Measurements from ENCODE around the gene IRGC. TPM values are rescaled to one million over a fixed set of nuclear protein-coding genes. Genes with fewer than 3 reads are reported as not detected.

Gene IRGC
- total and polyA plus RNA-seq, 2 of the 4 experiments (the other 2 are of a cell fraction): not detected

DNA sequence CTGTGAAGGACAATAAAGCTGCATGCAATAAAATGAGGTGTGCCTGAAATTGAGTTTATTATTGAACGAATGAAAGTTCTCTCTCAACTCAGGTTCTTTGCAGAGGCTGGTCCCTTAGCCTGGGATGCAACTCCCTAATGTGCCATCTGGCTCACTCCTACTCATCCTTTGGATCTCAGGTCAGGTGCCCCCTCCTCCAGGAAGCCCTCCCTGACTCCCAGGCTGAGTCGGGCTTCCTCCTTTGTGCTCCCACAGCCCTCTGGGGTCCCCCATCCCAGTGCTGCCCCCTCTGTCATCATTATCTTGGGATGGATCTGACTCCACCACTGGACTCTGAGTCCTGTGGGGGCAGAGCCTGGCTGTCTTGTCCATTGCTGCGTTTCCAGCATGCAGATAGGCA lies 2.7 kb upstream of the IRGC start:
- Histone ChIP-seq H3K23ac (ENCODE audit: low read depth, low read length) (no peak overlapping the region), H4K8ac (ENCODE audit: low read depth in 2 of 2, low read length in 2 of 2) (no peak overlapping the region), H3K18ac (ENCODE audit: low read depth, low read length) (no peak overlapping the region), H3K4ac (ENCODE audit: low read depth, low read length) (no peak overlapping the region), H3K56ac (ENCODE audit: extremely low read depth, insufficient read depth, low read length) (no peak overlapping the region), H3K27me3 (ENCODE audit: control insufficient read depth, insufficient read depth, low read length) (no peaks in the 10 kb centered on the region; the same call in 1 of the 2 replicates), H2AK5ac (ENCODE audit: low read depth, low read length) (no peak overlapping the region), H3K4me3 (ENCODE audit: insufficient read depth, low read depth, low read length) (no peak overlapping the region), H4K91ac (ENCODE audit: insufficient read depth, low read depth, low read length) (no peak overlapping the region), H4K5ac (ENCODE audit: low read depth, low read length) (no peak overlapping the region), H3K14ac (replicated peaks; ENCODE audit: low read depth, low read length) (no peak overlapping the region), H2AK9ac (replicated peaks; ENCODE audit: low read depth, low read length, poor library complexity) (no peak overlapping the region), H3K9me1 (ENCODE audit: insufficient read depth, low read length) (no peaks in the 10 kb centered on the region), H3K79me1 (ENCODE audit: low read depth in 1 of 2, low read length in 2 of 2) (no peaks in the 10 kb centered on the region), H3K9ac (ENCODE audit: low read depth, low read length) (no peak overlapping the region), H4K20me1 (ENCODE audit: insufficient read depth, low read length) (no peaks in the 10 kb centered on the region), H2BK15ac (ENCODE audit: low read depth, low read length) (no peak overlapping the region), H2BK5ac (ENCODE audit: low read depth, low read length, poor library complexity, severe bottlenecking) (no peak overlapping the region), H3K9me3 (ENCODE audit: control insufficient read depth, insufficient read depth, low read length) (peaks cover 9% of the 10 kb centered on the region), H3K4me1 (ENCODE audit: control insufficient read depth, insufficient read depth, low read length) (no peaks in the 10 kb centered on the region), H2AFZ (replicated peaks; ENCODE audit: low read length, poor library complexity) (peak overlapping the region; percentile 43), H2BK120ac (ENCODE audit: low read depth, low read length) (no peak overlapping the region), H2BK20ac (ENCODE audit: low read depth, low read length) (no peak overlapping the region), H3K4me2 (ENCODE audit: low read depth, low read length) (no peak overlapping the region), H3K27ac (ENCODE audit: insufficient read depth, low read length) (no peak overlapping the region), H3K36me3 (ENCODE audit: control insufficient read depth, insufficient read depth, low read length) (no peaks in the 10 kb centered on the region)
- no peak for TF ChIP-seq RFX5 (IDR thresholded peaks at IDR 0.05; ENCODE audit: low read depth, low read length)
- TF ChIP-seq NFE2L2 (IDR thresholded peaks at IDR 0.05; ENCODE audit: low read depth, low read length): no peak
- TF ChIP-seq CHD1 (IDR thresholded peaks at IDR 0.05; ENCODE audit: low read depth, low read length): no peak
- no peak for TF ChIP-seq MXI1 (IDR thresholded peaks at IDR 0.05; ENCODE audit: borderline replicate concordance, low read depth, low read length)
- TF ChIP-seq MAZ (IDR thresholded peaks at IDR 0.05; ENCODE audit: borderline replicate concordance, low read depth, low read length): no peak
- no peak for TF ChIP-seq MAFK (IDR thresholded peaks at IDR 0.05; ENCODE audit: low read depth, low read length)
- TF ChIP-seq, protein P1, sequence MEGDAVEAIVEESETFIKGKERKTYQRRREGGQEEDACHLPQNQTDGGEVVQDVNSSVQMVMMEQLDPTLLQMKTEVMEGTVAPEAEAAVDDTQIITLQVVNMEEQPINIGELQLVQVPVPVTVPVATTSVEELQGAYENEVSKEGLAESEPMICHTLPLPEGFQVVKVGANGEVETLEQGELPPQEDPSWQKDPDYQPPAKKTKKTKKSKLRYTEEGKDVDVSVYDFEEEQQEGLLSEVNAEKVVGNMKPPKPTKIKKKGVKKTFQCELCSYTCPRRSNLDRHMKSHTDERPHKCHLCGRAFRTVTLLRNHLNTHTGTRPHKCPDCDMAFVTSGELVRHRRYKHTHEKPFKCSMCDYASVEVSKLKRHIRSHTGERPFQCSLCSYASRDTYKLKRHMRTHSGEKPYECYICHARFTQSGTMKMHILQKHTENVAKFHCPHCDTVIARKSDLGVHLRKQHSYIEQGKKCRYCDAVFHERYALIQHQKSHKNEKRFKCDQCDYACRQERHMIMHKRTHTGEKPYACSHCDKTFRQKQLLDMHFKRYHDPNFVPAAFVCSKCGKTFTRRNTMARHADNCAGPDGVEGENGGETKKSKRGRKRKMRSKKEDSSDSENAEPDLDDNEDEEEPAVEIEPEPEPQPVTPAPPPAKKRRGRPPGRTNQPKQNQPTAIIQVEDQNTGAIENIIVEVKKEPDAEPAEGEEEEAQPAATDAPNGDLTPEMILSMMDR (conservative IDR thresholded peaks at IDR 0.05; ENCODE audit: low read depth, low read length): no peak
- TF ChIP-seq FOS (IDR thresholded peaks at IDR 0.05; ENCODE audit: low read depth, low read length): no peak
- TF ChIP-seq POLR2A (IDR thresholded peaks at IDR 0.05; ENCODE audit: low read depth, low read length): no peak
- no peak for TF ChIP-seq BHLHE40 (IDR thresholded peaks at IDR 0.05; ENCODE audit: low read depth, low read length)
- no peak for TF ChIP-seq CEBPB (IDR thresholded peaks at IDR 0.05; ENCODE audit: low read depth, low read length)
- TF ChIP-seq, protein P2, sequence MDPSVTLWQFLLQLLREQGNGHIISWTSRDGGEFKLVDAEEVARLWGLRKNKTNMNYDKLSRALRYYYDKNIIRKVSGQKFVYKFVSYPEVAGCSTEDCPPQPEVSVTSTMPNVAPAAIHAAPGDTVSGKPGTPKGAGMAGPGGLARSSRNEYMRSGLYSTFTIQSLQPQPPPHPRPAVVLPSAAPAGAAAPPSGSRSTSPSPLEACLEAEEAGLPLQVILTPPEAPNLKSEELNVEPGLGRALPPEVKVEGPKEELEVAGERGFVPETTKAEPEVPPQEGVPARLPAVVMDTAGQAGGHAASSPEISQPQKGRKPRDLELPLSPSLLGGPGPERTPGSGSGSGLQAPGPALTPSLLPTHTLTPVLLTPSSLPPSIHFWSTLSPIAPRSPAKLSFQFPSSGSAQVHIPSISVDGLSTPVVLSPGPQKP (IDR thresholded peaks at IDR 0.05; ENCODE audit: borderline replicate concordance, low read depth, low read length): no peak
- no peak for TF ChIP-seq RAD21 (IDR thresholded peaks at IDR 0.05; ENCODE audit: low read length)
- no peak for TF ChIP-seq RCOR1 (IDR thresholded peaks at IDR 0.05; ENCODE audit: insufficient replicate concordance, low read length)
- TF ChIP-seq USF2 (IDR thresholded peaks at IDR 0.05; ENCODE audit: low read depth, low read length): no peak
- TF ChIP-seq SMC3 (IDR thresholded peaks at IDR 0.05; ENCODE audit: low read depth, low read length): no peak
- POLR2A ChIA-PET (ENCODE audit: unreplicated experiment): no interaction called here
- WGBS, 2 experiments (ENCODE audit: extremely low coverage in 2 of 2, insufficient read length in 1 of 2): 17% methylated on average over 2 of the region's 3 CpGs; no CpG with 5 or more reads in 1 of the 2 experiments
- CTCF ChIA-PET: no interaction called here
- dilution Hi-C loops (cut with HindIII; ENCODE audit: low sequenced_read_pairs, unreplicated experiment): no loop called here
- no peak for DNase-seq
- in situ Hi-C loops (cut with MboI; ENCODE audit: low sequenced_read_pairs): no loop called here
- no TSS peak for BruUV-seq (replicated peaks)
- intact Hi-C loops (cut with micrococcal nuclease): no loop called here
- no peak for ATAC-seq (ENCODE audit: low read depth)

Data from IMR-90 (cell line).